Measurements from ENCODE around the gene C1QTNF5. TPM values are rescaled to one million over a fixed set of nuclear protein-coding genes. Genes with fewer than 3 reads are reported as not detected.

The C1QTNF5 gene
- total RNA-seq, 1 donor: 41.3 TPM

GRCh38 chr11:119323532-119324033 is 17.1 kb downstream of the C1QTNF5 start:
- H3K27ac ChIP-seq (ENCODE audit: low read depth, low read length): no peak overlapping the region
- H3K4me3 ChIP-seq (ENCODE audit: insufficient read depth, low read length): no peak overlapping the region
- H3K79me2 ChIP-seq (ENCODE audit: insufficient read depth, low read length): no peaks in the 10 kb centered on the region
- H3K27me3 ChIP-seq (ENCODE audit: insufficient read depth, low read length): no peaks in the 10 kb centered on the region
- peak; percentile 94 for DNase-seq (ENCODE audit: insufficient read length, low spot score, missing footprints)
- H3K4me2 ChIP-seq (ENCODE audit: insufficient read depth, low read length): peak overlapping the region; percentile 41
- H4K20me1 ChIP-seq (ENCODE audit: insufficient read depth, low read length): no peaks in the 10 kb centered on the region
- H3K9me3 ChIP-seq (ENCODE audit: low read depth, low read length): no peaks in the 10 kb centered on the region
- peaks cover 29% of the 10 kb centered on the region for H3K4me1 ChIP-seq (ENCODE audit: insufficient read depth, low read length)
- no peaks in the 10 kb centered on the region for H3K36me3 ChIP-seq (ENCODE audit: insufficient read depth, low read length)
- TF ChIP-seq CTCF (IDR thresholded peaks at IDR 0.05; ENCODE audit: extremely low read depth, low read depth, low read length): peak; percentile 90
- peak overlapping the region; percentile 52 for H2AFZ ChIP-seq (ENCODE audit: low read length)

- Histone ChIP-seq H3K9me3 (ENCODE audit: low read depth, low read length) (no peaks in the 10 kb centered on the region), H3K27me3 (ENCODE audit: insufficient read depth, low read length) (no peaks in the 10 kb centered on the region), H3K79me2 (ENCODE audit: insufficient read depth, low read length) (no peaks in the 10 kb centered on the region), H3K4me3 (ENCODE audit: insufficient read depth, low read length) (no peak overlapping the region), H3K4me2 (ENCODE audit: insufficient read depth, low read length) (no peak overlapping the region), H4K20me1 (ENCODE audit: insufficient read depth, low read length) (no peaks in the 10 kb centered on the region), H2AFZ (ENCODE audit: low read length) (no peak overlapping the region), H3K4me1 (ENCODE audit: insufficient read depth, low read length) (peaks cover 35% of the 10 kb centered on the region), H3K27ac (ENCODE audit: low read depth, low read length) (no peak overlapping the region), H3K36me3 (ENCODE audit: insufficient read depth, low read length) (no peaks in the 10 kb centered on the region)
- no peak for TF ChIP-seq CTCF (IDR thresholded peaks at IDR 0.05; ENCODE audit: extremely low read depth, low read depth, low read length)
- no peak for DNase-seq (ENCODE audit: insufficient read length, low spot score, missing footprints)
Observed at GRCh38 chr11:119322921-119323531, 17.7 kb downstream of the C1QTNF5 start.

DNA sequence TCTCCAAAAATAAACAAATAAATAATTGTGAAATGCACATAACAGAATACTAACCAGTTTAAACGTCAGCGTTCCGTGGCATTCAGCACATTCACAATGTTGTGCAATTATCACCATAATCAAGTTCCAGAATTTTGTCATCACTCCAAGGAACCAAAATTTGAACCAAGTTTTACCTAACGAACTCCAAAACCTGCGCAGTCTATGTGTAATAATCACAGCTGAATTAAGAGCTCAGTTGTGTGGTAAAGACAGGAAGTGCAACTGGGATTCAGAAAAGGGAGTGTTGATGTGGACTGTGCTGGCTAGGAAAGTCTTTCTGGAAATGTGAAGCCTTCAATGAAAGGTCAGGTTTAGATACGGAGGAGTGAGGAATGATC is 18.3 kb downstream of the C1QTNF5 start:
- peak overlapping the region; percentile 92 for H3K4me2 ChIP-seq (ENCODE audit: insufficient read depth, low read length)
- no peaks in the 10 kb centered on the region for H3K9me3 ChIP-seq (ENCODE audit: low read depth, low read length)
- peak; percentile 25 for TF ChIP-seq CTCF (IDR thresholded peaks at IDR 0.05; ENCODE audit: extremely low read depth, low read depth, low read length)
- DNase-seq (ENCODE audit: insufficient read length, low spot score, missing footprints): peak; percentile 93
- no peaks in the 10 kb centered on the region for H4K20me1 ChIP-seq (ENCODE audit: insufficient read depth, low read length)
- H2AFZ ChIP-seq (ENCODE audit: low read length): peak overlapping the region; percentile 57
- no peaks in the 10 kb centered on the region for H3K36me3 ChIP-seq (ENCODE audit: insufficient read depth, low read length)
- H3K4me3 ChIP-seq (ENCODE audit: insufficient read depth, low read length): peak overlapping the region; percentile 26
- no peak overlapping the region for H3K27ac ChIP-seq (ENCODE audit: low read depth, low read length)
- no peaks in the 10 kb centered on the region for H3K27me3 ChIP-seq (ENCODE audit: insufficient read depth, low read length)
- peaks cover 41% of the 10 kb centered on the region for H3K4me1 ChIP-seq (ENCODE audit: insufficient read depth, low read length)
- no peaks in the 10 kb centered on the region for H3K79me2 ChIP-seq (ENCODE audit: insufficient read depth, low read length)

DNA sequence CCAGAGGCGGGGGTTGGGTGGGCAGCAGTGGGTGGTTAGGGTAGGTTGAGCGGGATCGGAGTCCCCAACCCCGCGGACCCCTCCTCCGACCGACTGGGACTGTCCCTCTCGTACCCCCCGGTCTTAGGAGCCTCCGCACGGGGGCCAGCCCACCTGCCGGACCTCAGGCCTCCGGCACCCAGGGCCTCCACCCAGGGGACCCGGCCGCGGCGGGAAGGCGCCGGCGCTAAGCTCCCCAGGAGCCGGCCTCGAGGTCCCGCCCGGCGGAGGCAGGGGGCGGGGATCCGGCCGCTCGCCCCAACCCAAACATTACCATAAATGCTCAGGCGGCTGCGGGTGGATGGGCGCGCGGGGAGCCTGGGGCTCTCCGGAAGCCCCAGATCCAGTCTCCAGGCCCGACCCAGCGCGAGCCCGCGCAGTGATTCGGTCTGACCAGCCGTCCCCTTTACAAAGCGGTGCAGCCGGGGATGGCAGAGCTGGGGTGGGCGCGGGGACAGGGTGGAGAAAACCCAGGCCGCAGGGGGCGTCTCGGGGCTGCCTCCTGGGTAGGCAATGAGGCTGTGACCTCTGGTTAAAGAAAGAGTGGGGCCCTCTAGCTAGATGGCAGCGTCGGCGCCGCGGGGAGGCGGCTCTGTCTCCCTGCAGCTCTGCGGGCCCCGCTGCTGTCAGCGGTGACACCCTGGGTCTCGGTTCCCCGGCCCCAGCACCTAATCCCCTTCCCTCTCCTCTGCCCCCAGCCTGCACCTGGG is 19.7 kb downstream of the C1QTNF5 start:
- peak overlapping the region; percentile 92 for H3K4me2 ChIP-seq (ENCODE audit: insufficient read depth, low read length)
- peak overlapping the region; percentile 65 for H3K27ac ChIP-seq (ENCODE audit: low read depth, low read length)
- DNase-seq (ENCODE audit: insufficient read length, low spot score, missing footprints): peak; percentile 98
- no peaks in the 10 kb centered on the region for H4K20me1 ChIP-seq (ENCODE audit: insufficient read depth, low read length)
- H2AFZ ChIP-seq (ENCODE audit: low read length): peak overlapping the region; percentile 92
- no peaks in the 10 kb centered on the region for H3K9me3 ChIP-seq (ENCODE audit: low read depth, low read length)
- H3K27me3 ChIP-seq (ENCODE audit: insufficient read depth, low read length): no peaks in the 10 kb centered on the region
- no peaks in the 10 kb centered on the region for H3K36me3 ChIP-seq (ENCODE audit: insufficient read depth, low read length)
- H3K4me1 ChIP-seq (ENCODE audit: insufficient read depth, low read length): peaks cover 48% of the 10 kb centered on the region
- H3K4me3 ChIP-seq (ENCODE audit: insufficient read depth, low read length): peak overlapping the region; percentile 74
- H3K79me2 ChIP-seq (ENCODE audit: insufficient read depth, low read length): no peaks in the 10 kb centered on the region
- TF ChIP-seq CTCF (IDR thresholded peaks at IDR 0.05; ENCODE audit: extremely low read depth, low read depth, low read length): no peak
